Superior temporal gyrus (tissue), 1 donor: Measurements from ENCODE around the gene ITGA4.

Experiments used
- DNase-seq: peaks from one replicate; pipeline ENCODE4 v3.0.0-alpha.2; 2016; ENCODE audit errors: extremely low spot score

Gene ITGA4

DNA sequence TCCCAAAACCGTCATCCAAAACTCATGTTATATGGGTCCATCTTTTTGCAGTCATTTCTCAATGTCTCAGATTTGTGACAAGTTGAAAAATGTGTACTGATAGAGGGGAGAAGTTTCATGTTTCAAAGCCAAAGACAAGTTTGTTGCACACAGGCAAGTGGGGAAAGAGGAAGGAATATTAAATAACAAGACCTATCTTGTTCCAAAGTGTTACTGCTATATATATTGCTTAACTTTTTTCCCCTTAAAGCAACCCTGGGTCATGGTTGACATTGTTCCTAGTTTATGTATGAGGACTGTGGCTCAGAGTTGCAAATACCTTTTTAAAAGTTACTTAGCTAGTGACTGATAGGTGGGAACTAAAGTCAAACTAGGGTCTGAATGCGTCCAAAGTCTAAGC, 1.7 kb downstream of the ITGA4 start:
- no peak for DNase-seq

GRCh38 chr2:181459621-181460021, 2.4 kb downstream of the ITGA4 start:
- no peak for DNase-seq

DNA sequence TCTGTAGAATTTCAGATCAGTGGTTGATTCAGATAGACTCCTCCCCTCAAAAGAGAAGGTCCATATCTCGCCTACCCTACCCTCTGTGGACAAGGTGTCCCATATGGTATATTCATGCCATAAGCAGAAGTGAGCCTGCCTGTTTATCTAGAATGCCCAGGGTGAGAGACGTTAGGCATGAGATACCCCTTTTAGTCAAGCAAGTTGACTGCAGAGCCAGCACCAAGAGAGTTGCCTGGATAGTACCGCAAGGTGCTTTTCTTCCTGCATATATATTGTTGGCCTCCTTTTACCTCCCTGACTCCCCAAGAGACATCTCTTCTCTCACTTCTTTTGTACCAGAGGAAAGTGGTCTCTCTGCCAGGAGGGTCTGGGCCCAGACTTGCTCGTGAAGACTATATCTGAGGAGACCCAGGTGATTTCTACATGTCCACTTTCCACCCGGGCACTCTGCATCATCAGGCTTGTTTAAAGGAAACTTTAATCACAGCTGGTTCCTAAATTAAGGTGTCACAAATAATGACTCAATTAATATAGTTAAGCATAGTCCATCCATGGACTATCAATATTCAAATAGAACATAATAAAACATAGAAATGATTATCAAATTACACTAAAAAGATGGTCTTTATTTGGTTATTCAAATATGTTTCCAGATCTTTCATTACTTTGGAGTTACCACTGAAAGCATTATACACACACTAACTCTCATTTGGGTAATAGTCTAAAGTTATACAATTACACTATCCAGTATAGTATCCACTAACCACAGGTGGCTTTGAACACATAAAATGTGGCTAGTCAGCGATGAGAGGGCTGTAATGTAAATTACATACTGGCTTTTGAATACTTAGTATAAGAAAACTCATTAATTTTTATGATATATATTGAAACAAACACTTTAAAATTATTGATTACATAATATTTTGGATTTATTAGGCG, 4.1 kb downstream of the ITGA4 start:
- no peak for DNase-seq

GRCh38 chr2:181462033-181462432, 4.8 kb downstream of the ITGA4 start:
- DNase-seq = no peak

- no peak for DNase-seq
These were observed 6.4 kb downstream of the ITGA4 start for GRCh38 chr2:181463588-181463987.

DNA sequence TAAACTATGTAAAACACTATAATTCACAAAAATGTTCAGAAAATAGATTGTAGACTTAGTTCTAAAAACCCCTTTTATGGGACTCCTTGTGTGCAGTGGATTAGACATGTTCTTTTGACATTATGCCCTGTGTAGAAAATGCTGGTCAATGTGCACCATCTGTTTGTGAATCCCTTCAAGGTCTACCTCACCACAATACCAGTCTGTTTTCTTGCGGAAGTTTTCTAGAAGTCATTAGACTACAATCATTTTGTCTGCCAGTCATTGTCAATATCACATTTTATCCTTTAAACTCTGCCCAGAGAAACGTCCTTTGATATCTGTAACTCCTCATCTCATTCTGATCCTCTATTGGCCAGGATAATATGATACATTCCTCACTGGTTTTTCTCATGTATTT, 7.8 kb downstream of the ITGA4 start:
- DNase-seq = no peak

DNA sequence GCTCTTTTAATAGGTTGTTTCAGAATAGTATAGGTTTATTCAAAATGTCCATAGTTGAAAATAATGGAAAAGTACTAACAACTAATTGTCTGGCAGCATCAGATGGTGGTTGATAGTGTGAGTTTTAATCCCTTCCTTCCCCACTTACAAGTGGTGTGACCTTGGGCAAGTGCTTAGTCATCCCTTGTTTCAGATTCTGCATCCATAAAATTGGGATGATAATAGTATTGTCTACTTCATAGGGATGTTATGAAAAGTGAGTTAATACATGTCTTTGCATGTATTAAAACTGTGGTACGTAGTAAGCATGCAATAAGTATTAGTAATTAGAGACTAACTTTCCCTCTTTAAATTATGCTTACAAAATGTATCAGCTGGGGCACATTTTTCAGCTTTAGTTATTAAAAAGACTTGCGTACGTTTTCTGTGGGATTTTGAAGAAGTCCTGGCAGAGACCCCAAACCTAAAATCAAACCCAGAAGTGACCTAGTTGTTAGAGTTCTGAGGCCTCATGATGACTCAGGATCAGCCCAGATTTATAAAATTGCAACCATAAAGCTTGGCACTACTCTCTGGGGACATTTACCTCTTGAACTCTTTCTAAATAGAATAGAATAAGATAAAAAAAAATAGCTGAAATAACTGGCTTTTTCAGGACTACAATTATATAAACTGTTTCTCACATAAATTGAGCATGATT, 8.6 kb downstream of the ITGA4 start:
- DNase-seq = no peak

DNA sequence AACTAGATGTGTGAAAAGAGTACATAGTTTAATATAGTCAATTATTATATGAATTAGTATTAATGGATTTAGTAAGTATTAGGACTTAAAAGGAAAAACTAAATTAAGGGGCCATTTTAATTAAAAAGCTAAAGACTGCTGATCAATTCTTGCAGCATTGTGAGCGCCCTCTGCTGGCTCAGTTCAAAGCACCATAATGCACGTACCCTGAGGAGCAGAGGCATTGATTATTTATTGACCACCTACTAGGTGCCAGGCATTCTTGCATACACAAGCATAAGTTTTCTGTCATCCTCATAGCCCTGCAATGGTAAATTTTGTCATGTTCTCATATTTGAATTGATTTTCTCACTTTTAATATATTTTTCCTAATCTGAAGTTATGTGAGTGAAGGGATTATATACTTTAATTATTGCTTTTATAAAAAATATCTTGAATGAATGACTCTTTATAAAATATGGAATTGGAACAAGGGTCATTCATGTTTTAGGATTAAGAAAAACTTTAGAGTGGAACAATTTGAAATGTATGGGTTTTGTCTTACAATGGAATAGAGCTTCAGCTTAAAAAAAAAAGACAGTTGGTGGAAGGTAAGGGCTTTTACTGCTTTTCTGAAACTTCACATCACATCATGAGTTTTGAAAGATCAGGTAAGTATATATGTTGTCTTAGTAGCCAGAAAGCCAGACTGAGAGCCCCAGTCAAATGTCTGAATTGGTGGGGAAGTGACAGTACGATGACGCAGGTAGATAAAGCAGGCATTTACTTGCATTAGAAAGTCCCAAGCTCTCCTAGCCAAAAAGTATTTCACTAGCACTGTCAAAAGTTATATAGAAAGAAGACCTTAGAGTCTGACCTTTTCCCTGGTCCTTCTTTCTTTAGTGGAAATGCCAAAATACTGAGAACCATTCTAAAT, 9.7 kb downstream of the ITGA4 start:
- peak; percentile 69 for DNase-seq

GRCh38 chr2:181467966-181468707, 11.0 kb downstream of the ITGA4 start:
- no peak for DNase-seq

DNA sequence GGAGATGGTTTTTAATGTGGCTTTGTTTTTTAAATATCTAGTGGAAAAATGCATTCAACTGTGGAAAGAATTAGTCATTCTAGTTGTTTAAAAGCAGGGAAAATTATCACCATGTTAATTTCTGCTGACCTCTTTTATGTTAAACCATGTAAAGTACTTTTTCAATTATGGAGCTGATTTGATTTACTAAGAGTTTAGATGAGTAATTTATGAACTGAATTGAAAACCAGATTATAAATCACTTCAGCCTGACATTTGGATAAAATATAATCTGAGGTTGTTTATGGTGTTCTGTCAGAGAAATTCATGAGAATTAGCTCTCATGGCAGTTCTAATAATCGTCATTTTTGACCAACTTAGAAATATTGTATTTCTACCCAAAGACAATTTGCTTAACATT, 11.6 kb downstream of the ITGA4 start:
- DNase-seq = no peak

DNA sequence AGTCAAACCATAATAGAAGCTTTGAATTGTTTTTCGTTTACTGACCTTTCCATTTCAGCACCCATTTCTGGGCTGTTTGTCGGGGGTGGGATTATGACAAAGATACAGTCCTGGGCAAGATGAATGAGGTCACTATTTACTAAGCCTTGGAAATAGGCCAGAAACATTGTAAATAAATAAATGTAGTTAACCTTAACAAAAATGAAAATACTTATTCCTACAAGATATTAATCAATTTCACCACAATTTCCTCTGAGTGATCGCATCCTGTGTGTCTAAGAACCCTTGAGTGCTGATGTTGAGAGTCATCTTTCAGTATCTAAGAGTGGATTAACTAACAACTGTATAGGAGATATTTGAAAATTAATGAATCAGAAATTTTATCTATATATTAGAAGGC, 14.0 kb downstream of the ITGA4 start:
- no peak for DNase-seq

GRCh38 chr2:181471783-181472182, 14.6 kb downstream of the ITGA4 start:
- DNase-seq = no peak

GRCh38 chr2:181472990-181473389, 15.8 kb downstream of the ITGA4 start:
- no peak for DNase-seq

DNA sequence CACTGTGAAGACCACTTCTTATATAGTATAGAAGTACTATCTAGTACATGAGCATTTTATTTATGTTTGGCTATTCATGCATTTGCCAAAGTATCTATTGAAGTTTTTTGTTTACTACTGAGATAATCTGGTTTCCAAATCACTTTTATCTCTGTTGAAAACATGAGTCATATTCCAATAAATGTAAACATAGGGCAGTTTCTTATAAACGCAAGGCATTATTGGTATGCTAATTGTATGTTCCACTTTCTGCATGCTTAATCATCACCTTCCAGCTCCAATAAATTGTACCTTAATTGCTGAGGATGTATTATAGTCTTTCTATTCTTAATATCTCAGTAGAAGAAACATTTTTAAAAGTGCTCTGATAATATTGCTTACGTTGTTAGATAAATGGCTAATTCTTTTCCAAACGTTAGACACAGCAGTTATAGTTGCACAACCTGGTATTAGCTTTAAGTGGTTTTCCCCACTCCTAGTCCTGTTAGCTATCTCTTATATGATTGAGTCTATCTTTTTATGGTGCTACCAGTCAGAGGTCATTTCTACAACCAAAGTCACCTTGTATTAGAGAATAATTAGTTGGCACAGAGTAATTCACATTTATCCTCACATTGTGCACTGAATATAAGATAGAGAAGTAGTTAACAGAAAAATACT, 17.2 kb downstream of the ITGA4 start:
- no peak for DNase-seq

DNA sequence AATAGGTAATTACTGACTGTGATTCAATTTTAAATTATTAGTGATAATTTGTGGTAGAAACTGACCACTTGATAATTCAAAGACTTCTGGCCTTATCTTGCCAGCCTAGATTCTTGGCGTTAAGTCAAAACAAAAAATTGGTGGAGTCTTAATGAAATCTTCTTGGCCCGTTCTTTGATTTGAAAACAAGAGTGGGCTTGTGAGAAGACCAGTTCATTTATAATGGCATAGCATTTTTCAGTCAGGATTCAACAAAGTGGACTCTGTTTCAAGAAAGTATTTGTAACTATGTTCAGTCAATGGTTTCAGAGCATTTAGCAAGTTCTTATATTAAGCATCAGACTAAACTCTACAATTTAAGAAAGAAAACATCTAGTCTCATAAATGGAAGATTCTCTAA, 26.0 kb downstream of the ITGA4 start:
- no peak for DNase-seq

DNA sequence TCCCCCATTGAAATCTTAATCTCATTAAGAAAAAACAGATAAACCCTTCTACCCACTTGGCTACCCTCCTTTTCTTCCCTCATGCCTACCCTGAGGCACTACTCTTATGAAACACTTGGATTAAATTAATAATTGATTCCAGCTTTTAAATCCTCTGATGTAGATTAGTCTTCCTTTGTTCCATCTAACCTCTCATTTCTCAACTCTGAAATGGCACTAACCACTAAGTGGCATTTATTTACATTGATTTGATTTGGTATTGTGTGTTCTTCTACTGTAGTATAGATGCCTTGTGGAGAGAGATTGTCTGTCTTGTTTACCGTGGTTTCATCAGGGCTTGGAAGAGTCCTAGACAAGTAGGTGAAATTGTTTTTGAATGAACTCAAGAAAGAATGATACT, 26.7 kb downstream of the ITGA4 start:
- no peak for DNase-seq

DNA sequence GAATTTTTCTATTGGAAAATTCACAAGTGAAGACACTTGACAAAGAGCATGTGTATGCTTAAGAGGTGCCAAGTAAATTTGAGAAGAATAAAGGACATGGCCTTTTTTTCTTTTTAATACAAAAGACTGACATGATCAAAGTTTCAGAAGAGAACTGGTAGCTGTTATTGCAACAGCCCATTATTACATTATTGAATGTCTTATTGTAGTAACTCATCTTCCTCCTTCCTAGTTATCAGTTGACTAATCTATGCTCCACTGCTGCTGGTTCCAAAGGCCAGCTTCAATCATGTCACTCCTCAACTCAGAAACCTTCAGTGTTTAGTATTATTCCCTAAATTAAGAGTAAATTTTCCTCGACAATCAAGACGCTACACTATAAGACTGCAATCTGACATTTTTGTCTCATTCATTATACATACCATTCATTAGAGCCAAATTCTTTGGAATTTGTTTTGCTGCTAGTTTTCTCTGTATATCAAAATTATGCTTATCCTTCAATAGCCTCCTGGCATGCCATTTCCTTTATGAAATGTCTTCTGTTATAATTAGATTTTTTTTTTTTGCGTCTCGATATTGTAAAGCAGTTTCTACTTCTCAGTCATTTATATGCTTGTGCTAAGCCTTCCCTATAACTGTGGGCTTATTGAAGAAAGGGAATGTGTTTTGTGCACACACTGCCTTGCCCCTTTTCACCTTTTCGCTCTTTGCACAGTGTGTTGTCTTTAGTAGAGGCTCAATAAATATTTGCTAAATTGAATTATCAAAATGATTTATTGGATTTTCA, 27.9 kb downstream of the ITGA4 start:
- no peak for DNase-seq

- DNase-seq = no peak
These were observed 28.4 kb downstream of the ITGA4 start for GRCh38 chr2:181485638-181485946.

GRCh38 chr2:181499231-181499630, 42.0 kb downstream of the ITGA4 start:
- no peak for DNase-seq

GRCh38 chr2:181500201-181500600, 43.0 kb downstream of the ITGA4 start:
- DNase-seq = no peak
